A549 (cell line): ENCODE measurements around the gene SHISAL1. TPM values are rescaled to one million over a fixed set of nuclear protein-coding genes. Genes with fewer than 3 reads are reported as not detected.
"Not testable (repeated sequence)": the region's sequence is repeated elsewhere in the genome, so short reads cannot be mapped to it uniquely, and the experiment has no call there.

Experiments
- ATAC-seq, 2 experiments: fragments of 200-7000 bp in 1 of 2; fragments of >200 bp in 1 of 2; cut with Nextera tagmentation in 1 of 2; cut with Tn5 transposase in 1 of 2; 3 replicates each; pipeline versions ENCODE4 v1.8.0 to v1.9.1; 2018 to 2020; ENCODE audit warnings: mild to moderate bottlenecking in 1 of 2, moderate library complexity in 1 of 2
- CTCF ChIA-PET: fragments of 300-600 bp; sonication (Branson Sonifier 250); formaldehyde crosslinking; extraction: SDS; loops from one replicate; lab custom pipeline; 2021; ENCODE audit warnings: antibody characterized with exemption, inconsistent platforms; lab: Yijun Ruan, JAX
- POLR2A ChIA-PET: fragments of 350-600 bp; formaldehyde crosslinking; extraction: SDS; loops from one replicate; lab custom pipeline; 2021; ENCODE audit warnings: antibody characterized with exemption, inconsistent platforms; lab: Yijun Ruan, JAX
- DNase-seq, 2 experiments: peaks; one replicate each; pipeline versions ENCODE4 v3.0.0 to v3.0.0-alpha.2; 2011 to 2016; ENCODE audit warnings: low read depth in 1 of 2, low spot score in 1 of 2
- FAIRE-seq: peaks from 2 replicates; lab custom pipeline; 2011; peaks lifted over from hg19 to GRCh38; lab: Jason Lieb, UNC
- H3K27ac ChIP-seq, 2 experiments: fragments of >200 bp; sonication (Bioruptor Twin); formaldehyde crosslinking; 3 replicates each; pipeline ENCODE4 v1.5.1; 2016 to 2017
- H3K4me1 ChIP-seq: fragments of >200 bp; sonication (Bioruptor Twin); formaldehyde crosslinking; 3 replicates; pipeline ENCODE4 v1.6.1; 2016
- H3K4me2 ChIP-seq: fragments of >200 bp; sonication (Bioruptor Twin); formaldehyde crosslinking; 3 replicates; pipeline ENCODE4 v1.6.1; 2016
- H3K4me3 ChIP-seq: fragments of >200 bp; sonication (Bioruptor Twin); formaldehyde crosslinking; 3 replicates; pipeline ENCODE4 v1.5.1; 2016
- H3K9me3 ChIP-seq: fragments of >200 bp; sonication (Bioruptor Twin); formaldehyde crosslinking; 3 replicates; pipeline ENCODE4 v1.6.1; 2016
- CBX8 ChIP-seq: fragments of 200-600 bp; sonication (generic); IDR thresholded peaks from 2 replicates; pipeline ENCODE4 v1.6.1; 2016
- CHD2 ChIP-seq: fragments of 150-350 bp; IDR thresholded peaks from 2 replicates; pipeline ENCODE4 v1.6.1; 2014; ENCODE audit warnings: low read length; ENCODE audit not compliant: partially characterized antibody
- EHMT2 ChIP-seq: fragments of 200-600 bp; sonication (generic); IDR thresholded peaks from 2 replicates; pipeline ENCODE4 v1.6.1; 2016; ENCODE audit warnings: antibody characterized with exemption, low read depth, mild to moderate bottlenecking, moderate library complexity
- EP300 ChIP-seq, 2 experiments: fragments of >200 bp; sonication (Bioruptor Twin); formaldehyde crosslinking; IDR thresholded peaks; 2 replicates in 1 of 2; 3 replicates in 1 of 2; pipeline ENCODE4 v1.6.1; 2016 to 2017
- FOSB ChIP-seq: fragments of 250-450 bp; sonication (Bioruptor Pico); IDR thresholded peaks from 2 replicates; pipeline ENCODE4 v1.5.0; 2020; ENCODE audit warnings: mild to moderate bottlenecking, moderate library complexity
- FOXS1 ChIP-seq: fragments of 250-450 bp; sonication (Bioruptor Pico); IDR thresholded peaks from 2 replicates; pipeline ENCODE4 v1.5.0; 2020; ENCODE audit warnings: mild to moderate bottlenecking, moderate library complexity
- HOXA7 ChIP-seq: fragments of 250-450 bp; sonication (Bioruptor Pico); IDR thresholded peaks from 2 replicates; pipeline ENCODE4 v1.5.0; 2020; ENCODE audit warnings: mild to moderate bottlenecking, moderate library complexity
- HOXB13 ChIP-seq: fragments of 250-450 bp; sonication (Bioruptor Pico); IDR thresholded peaks from 2 replicates; pipeline ENCODE4 v1.5.0; 2020; ENCODE audit warnings: low read depth, mild to moderate bottlenecking, moderate library complexity
- JUN ChIP-seq, 2 experiments: fragments of >200 bp; sonication (Bioruptor Twin); formaldehyde crosslinking; IDR thresholded peaks; 2 replicates in 1 of 2; 3 replicates in 1 of 2; pipeline ENCODE4 v1.6.1; 2016 to 2017
- JUNB ChIP-seq: fragments of >200 bp; sonication (Bioruptor Twin); formaldehyde crosslinking; IDR thresholded peaks from 2 replicates; pipeline ENCODE4 v1.6.1; 2016
- NPAS2 ChIP-seq: fragments of 250-450 bp; sonication (Bioruptor Pico); IDR thresholded peaks from 2 replicates; pipeline ENCODE4 v1.8.0; 2022; ENCODE audit warnings: mild to moderate bottlenecking, moderate library complexity, borderline replicate concordance
- PHF8 ChIP-seq: fragments of 200-600 bp; sonication (generic); IDR thresholded peaks from 2 replicates; pipeline ENCODE4 v1.6.1; 2016; ENCODE audit warnings: low read depth, mild to moderate bottlenecking, antibody characterized with exemption, moderate library complexity, borderline replicate concordance
- RNF2 ChIP-seq: fragments of 200-600 bp; sonication (generic); IDR thresholded peaks from 2 replicates; pipeline ENCODE4 v1.6.1; 2016; ENCODE audit warnings: low read depth, mild to moderate bottlenecking, antibody characterized with exemption, moderate library complexity, borderline replicate concordance
- SMC3 ChIP-seq: fragments of >200 bp; sonication (Bioruptor Twin); formaldehyde crosslinking; IDR thresholded peaks from 3 replicates; pipeline ENCODE4 v1.6.1; 2018; ENCODE audit warnings: inconsistent platforms
- SREBF2 ChIP-seq: fragments of 450-650 bp; IDR thresholded peaks from 2 replicates; pipeline ENCODE4 v1.6.1; 2014; ENCODE audit warnings: mild to moderate bottlenecking, moderate library complexity
- TP53 ChIP-seq: fragments of 250-450 bp; sonication (Bioruptor Pico); IDR thresholded peaks from 2 replicates; pipeline ENCODE4 v1.5.0; 2021; ENCODE audit warnings: mild to moderate bottlenecking, moderate library complexity
- ZC3H11A ChIP-seq: fragments of 450-650 bp; IDR thresholded peaks from 2 replicates; pipeline ENCODE4 v1.6.1; 2014; ENCODE audit warnings: antibody characterized with exemption, mild to moderate bottlenecking
- ZFP36 ChIP-seq: fragments of 450-650 bp; IDR thresholded peaks from 2 replicates; pipeline ENCODE4 v1.6.1; 2014; ENCODE audit warnings: borderline replicate concordance; ENCODE audit not compliant: partially characterized antibody
- WGBS: methylation state at CpG from one replicate; pipeline ENCODE4 v1.1.6; 2017; ENCODE audit errors: missing lambda C conversion rate; 5-methylcytosine and 5-hydroxymethylcytosine counted together
- polyA plus RNA-seq, 4 experiments: library from polyadenylated mRNA; depleted of rRNA in 3 of 4; stranded (reverse); fragments of >200 nt; fragmentation: RNase III in 1 of 4; extraction: RNeasy Plus Mini Kit Qiagen cat#74134 plus additional on column Dnase treatment in 1 of 4; gene quantifications; 2 replicates in 3 of 4; 3 replicates in 1 of 4; pipeline ENCODE4 v1.2.3, GENCODE V29; 2011 to 2017
- TF ChIP-seq, protein P1 (sequence below): fragments of >200 bp; sonication (Bioruptor Twin); formaldehyde crosslinking; IDR thresholded peaks from 3 replicates; pipeline ENCODE4 v1.5.1; 2016
- TF ChIP-seq, protein P2 (sequence below): IDR thresholded peaks from 2 replicates; pipeline ENCODE4 v1.6.1; 2012
- TF ChIP-seq, protein P3 (sequence below): IDR thresholded peaks from 2 replicates; pipeline ENCODE4 v1.6.1; 2012
- TF ChIP-seq, protein P4 (sequence below): fragments of 450-650 bp; IDR thresholded peaks from 2 replicates; pipeline ENCODE4 v1.6.1; 2014; ENCODE audit warnings: antibody characterized with exemption
- TF ChIP-seq, protein P5 (sequence below): fragments of 150-350 bp; IDR thresholded peaks from 2 replicates; pipeline ENCODE4 v1.6.1; 2014; ENCODE audit warnings: low read depth, mild to moderate bottlenecking, low read length

SHISAL1 gene
- polyA plus RNA-seq, 2 of the 4 experiments (the other 2 are of a cell fraction): 0.61 to 1.9 TPM

DNA sequence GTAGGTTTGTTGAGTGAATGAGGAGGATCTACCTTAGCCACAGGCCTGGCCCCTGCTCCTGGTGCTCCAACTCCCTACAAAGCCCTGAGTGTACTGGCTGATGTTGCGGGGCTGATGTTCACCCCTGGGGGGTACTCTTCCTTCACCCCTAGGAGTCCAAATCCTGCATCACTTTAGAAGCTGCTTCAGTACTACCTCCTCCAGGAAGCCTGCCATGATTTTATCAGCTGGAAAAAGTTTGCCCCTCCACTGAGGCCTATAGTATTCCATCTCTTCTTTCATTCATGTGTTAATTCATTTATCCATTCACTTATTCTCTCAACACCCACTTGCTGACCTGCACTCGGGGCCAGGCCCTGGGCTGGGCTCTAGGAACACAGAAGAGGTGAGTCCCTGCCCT lies 7.8 kb downstream of the SHISAL1 start:
- ChIA-PET CTCF (interaction anchor here (0.9 kb wide), 1 partner anchor 188 kb away, joined by 4 read pairs; no protein-coding TSS in a partner anchor), POLR2A (no interaction called here)
- ATAC-seq (no peak), FAIRE-seq (no peak), DNase-seq (no peak)
- Histone ChIP-seq H3K4me1 (peaks cover 14% of the 10 kb centered on the region), H3K27ac (no peak overlapping the region), H3K9me3 (no peaks in the 10 kb centered on the region), H3K4me2 (no peak overlapping the region), H3K4me3 (no peak overlapping the region)
- TF ChIP-seq TP53 (CRISPR knock-in tag) (no peak), ZFP36 (peak; percentile 90)
- WGBS: 82% methylated on average over 2 of the region's 2 CpGs

DNA sequence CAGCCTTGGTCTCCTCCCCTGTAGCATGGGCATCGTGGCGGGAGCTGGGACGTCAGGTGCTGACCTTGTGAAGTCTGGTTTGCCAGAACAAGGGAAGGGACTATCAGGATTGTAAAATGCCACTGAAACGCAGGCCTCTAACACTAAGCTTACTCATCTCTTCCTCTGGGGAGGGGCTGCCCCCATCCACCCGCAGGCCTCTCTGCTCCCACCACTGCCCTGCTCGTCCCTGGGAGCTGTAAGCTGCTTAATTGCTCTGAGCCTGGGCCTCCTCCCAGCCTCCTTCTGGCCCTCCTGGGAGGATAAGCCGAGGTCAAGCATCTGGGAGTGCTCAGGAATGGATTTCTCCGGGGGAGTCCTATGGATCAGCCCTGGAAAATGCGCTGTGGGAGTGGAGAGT lies 8.4 kb downstream of the SHISAL1 start:
- TF ChIP-seq TP53 (CRISPR knock-in tag) (no peak), EP300 (IDR thresholded peaks at IDR 0.05) (no peak), PHF8 (no peak), JUNB (no peak), HOXA7 (CRISPR knock-in tag) (no peak), CHD2 (no peak), FOXS1 (CRISPR knock-in tag) (no peak), NPAS2 (no peak), SREBF2 (no peak), ZFP36 (no peak)
- TF ChIP-seq, protein P1, sequence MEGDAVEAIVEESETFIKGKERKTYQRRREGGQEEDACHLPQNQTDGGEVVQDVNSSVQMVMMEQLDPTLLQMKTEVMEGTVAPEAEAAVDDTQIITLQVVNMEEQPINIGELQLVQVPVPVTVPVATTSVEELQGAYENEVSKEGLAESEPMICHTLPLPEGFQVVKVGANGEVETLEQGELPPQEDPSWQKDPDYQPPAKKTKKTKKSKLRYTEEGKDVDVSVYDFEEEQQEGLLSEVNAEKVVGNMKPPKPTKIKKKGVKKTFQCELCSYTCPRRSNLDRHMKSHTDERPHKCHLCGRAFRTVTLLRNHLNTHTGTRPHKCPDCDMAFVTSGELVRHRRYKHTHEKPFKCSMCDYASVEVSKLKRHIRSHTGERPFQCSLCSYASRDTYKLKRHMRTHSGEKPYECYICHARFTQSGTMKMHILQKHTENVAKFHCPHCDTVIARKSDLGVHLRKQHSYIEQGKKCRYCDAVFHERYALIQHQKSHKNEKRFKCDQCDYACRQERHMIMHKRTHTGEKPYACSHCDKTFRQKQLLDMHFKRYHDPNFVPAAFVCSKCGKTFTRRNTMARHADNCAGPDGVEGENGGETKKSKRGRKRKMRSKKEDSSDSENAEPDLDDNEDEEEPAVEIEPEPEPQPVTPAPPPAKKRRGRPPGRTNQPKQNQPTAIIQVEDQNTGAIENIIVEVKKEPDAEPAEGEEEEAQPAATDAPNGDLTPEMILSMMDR: no peak
- TF ChIP-seq, protein P2, sequence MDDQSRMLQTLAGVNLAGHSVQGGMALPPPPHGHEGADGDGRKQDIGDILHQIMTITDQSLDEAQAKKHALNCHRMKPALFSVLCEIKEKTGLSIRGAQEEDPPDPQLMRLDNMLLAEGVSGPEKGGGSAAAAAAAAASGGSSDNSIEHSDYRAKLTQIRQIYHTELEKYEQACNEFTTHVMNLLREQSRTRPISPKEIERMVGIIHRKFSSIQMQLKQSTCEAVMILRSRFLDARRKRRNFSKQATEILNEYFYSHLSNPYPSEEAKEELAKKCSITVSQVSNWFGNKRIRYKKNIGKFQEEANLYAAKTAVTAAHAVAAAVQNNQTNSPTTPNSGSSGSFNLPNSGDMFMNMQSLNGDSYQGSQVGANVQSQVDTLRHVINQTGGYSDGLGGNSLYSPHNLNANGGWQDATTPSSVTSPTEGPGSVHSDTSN: no peak
- TF ChIP-seq, protein P3, sequence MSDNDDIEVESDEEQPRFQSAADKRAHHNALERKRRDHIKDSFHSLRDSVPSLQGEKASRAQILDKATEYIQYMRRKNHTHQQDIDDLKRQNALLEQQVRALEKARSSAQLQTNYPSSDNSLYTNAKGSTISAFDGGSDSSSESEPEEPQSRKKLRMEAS: no peak
- Histone ChIP-seq H3K4me2 (no peak overlapping the region), H3K4me1 (peaks cover 8% of the 10 kb centered on the region), H3K27ac (no peak overlapping the region), H3K4me3 (no peak overlapping the region), H3K9me3 (no peaks in the 10 kb centered on the region)
- FAIRE-seq (no peak), DNase-seq (no peak), ATAC-seq (no peak)
- POLR2A ChIA-PET: no interaction called here
- CTCF ChIA-PET: interaction anchor here (0.6 to 0.9 kb wide), 2 partner anchors 189 to 207 kb away, joined by 3 to 4 read pairs; no protein-coding TSS in a partner anchor
- WGBS: 74% methylated on average over 9 of the region's 9 CpGs

DNA sequence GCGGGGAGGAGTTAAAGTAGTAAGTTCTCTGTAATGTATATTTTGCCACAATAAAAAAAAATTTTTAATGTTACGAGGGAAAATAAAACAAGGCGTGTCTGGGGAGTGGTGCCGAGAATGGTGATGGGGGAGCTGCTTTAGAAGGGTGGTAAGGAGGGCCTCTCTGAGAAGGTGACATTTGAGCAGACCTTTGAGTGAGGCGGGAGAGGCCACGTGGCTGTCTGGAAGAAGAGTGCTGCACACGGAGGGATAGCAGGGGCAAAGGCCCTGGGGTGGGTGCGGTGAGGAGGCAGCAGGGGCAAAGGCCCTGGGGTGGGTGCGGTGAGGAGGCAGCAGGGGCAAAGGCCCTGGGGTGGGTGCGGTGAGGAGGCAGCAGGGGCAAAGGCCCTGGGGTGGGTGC lies 10.4 kb downstream of the SHISAL1 start:
- CTCF ChIA-PET, FAIRE-seq, POLR2A ChIA-PET, DNase-seq, H3K4me2 ChIP-seq, ATAC-seq, H3K4me3 ChIP-seq, H3K9me3 ChIP-seq, H3K4me1 ChIP-seq, H3K27ac ChIP-seq: not testable (repeated sequence)
- whole genome bisulfite sequencing: 91% methylated on average over 8 of the region's 10 CpGs

DNA sequence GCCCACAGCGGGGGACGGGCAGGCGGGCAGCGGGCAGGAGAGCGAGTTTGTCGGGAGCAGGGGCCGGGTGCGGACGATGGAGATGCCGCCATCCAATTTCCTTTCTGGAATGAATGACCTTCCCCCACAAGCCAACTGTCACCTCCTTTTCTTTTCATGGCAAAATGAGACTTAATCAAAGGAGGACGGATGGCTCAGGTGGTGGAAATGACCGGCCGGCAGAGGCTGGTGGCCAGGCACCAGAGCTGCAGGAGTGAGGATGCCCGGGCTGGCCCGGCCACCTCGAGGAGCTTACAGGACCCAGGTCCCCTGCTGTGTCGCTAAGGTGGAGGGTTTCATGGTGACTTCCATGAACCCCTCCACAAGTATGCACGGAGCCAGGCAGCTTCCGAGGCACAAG lies 11.7 kb downstream of the SHISAL1 start:
- Histone ChIP-seq H3K27ac (no peak overlapping the region), H3K4me1 (no peaks in the 10 kb centered on the region), H3K4me2 (no peak overlapping the region), H3K4me3 (no peak overlapping the region), H3K9me3 (no peaks in the 10 kb centered on the region)
- 85% methylated on average over 14 of the region's 19 CpGs for WGBS
- ChIA-PET CTCF (no interaction called here), POLR2A (no interaction called here)
- no peak for ATAC-seq
- no peak for DNase-seq
- no peak for FAIRE-seq
- TF ChIP-seq RNF2: no peak
- TF ChIP-seq, protein P4, sequence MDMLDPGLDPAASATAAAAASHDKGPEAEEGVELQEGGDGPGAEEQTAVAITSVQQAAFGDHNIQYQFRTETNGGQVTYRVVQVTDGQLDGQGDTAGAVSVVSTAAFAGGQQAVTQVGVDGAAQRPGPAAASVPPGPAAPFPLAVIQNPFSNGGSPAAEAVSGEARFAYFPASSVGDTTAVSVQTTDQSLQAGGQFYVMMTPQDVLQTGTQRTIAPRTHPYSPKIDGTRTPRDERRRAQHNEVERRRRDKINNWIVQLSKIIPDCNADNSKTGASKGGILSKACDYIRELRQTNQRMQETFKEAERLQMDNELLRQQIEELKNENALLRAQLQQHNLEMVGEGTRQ: no peak
- TF ChIP-seq, protein P5, sequence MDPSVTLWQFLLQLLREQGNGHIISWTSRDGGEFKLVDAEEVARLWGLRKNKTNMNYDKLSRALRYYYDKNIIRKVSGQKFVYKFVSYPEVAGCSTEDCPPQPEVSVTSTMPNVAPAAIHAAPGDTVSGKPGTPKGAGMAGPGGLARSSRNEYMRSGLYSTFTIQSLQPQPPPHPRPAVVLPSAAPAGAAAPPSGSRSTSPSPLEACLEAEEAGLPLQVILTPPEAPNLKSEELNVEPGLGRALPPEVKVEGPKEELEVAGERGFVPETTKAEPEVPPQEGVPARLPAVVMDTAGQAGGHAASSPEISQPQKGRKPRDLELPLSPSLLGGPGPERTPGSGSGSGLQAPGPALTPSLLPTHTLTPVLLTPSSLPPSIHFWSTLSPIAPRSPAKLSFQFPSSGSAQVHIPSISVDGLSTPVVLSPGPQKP: no peak
- no peak for TF ChIP-seq EHMT2
- no peak for TF ChIP-seq CBX8
- TF ChIP-seq FOSB (CRISPR knock-in tag): no peak
- TF ChIP-seq ZC3H11A: no peak
- TF ChIP-seq SMC3: no peak
- TF ChIP-seq SREBF2: no peak
- no peak for TF ChIP-seq JUN (IDR thresholded peaks at IDR 0.05)
- no peak for TF ChIP-seq HOXB13 (CRISPR knock-in tag)
